HT-29 (cell line): ENCODE data around the gene YEATS4. TPM values are rescaled to one million over a fixed set of nuclear protein-coding genes. Genes with fewer than 3 reads are reported as not detected.

Source experiments
- DNase-seq: peaks from one replicate; pipeline ENCODE4 v3.0.0-alpha.2; 2015; ENCODE audit warnings: low spot score
- small RNA-seq: library from RNA; depleted of rRNA; stranded (forward); fragments of <200 nt; gene quantifications from one replicate; pipeline ENCODE3, GENCODE V24; 2014
- total RNA-seq: library from RNA; depleted of rRNA; stranded (reverse); fragments of >200 nt; shearing (Covaris generic); gene quantifications from 2 replicates; pipeline ENCODE4 v1.2.3, GENCODE V29; 2014; rRNA removed

Gene YEATS4
- total RNA-seq, 1 experiment from 2014 or later = 40.0 TPM

DNA sequence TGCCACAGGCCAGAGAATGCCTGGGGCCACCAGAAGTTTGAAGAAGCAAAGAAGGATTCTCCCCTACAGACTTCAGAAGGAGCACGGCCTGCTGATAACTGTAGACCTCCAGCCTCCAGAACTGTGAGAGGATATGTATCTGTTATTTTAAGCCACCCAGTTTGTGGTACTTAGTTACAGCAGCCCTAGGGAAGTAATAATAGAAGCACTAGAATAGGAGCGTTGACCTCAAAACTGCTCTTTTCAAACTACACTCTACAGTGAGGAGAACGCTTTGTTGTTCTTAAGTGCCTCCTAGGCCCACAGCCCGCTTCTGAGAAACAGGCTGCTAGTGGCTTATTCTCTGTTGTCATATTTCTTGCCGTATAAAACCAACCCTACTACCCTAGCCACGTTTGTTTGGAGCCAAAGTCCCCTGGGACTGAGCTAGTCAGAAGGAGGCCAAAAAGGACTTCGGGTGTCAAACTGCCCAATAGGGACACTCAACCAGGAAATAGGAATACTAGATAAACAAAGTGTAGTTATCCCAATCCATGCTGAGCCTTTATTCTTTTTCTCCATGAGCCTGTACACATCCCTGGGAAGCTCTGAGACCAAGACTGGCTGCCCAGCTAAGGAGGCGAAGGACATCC, 72.2 kb downstream of the YEATS4 start:
- no peak for DNase-seq

- no peak for DNase-seq
Observed at GRCh38 chr12:69433653-69434052, 74.1 kb downstream of the YEATS4 start.

DNA sequence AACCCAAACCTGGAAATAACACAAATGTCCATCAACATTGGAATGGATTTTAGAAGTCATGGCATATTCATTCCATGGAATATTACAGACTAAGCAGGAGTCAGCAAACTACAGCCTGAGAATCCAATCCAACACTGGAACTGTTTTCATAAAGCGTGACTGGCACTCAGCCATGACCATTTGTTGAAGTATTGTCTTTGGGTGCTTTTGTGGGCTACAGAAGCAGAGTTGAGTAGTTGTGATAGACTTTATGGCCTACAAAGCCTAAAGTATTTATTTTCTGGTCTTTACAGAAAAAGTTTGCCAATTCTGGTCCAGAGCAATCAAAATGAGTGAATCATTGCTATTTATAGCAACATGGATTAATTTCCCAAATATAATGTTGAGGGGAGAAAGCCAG, 76.1 kb downstream of the YEATS4 start:
- DNase-seq = no peak

GRCh38 chr12:69437073-69437472, 77.5 kb downstream of the YEATS4 start:
- no peak for DNase-seq

- no peak for DNase-seq
Observed at GRCh38 chr12:69438539-69438938, 79.0 kb downstream of the YEATS4 start.

DNA sequence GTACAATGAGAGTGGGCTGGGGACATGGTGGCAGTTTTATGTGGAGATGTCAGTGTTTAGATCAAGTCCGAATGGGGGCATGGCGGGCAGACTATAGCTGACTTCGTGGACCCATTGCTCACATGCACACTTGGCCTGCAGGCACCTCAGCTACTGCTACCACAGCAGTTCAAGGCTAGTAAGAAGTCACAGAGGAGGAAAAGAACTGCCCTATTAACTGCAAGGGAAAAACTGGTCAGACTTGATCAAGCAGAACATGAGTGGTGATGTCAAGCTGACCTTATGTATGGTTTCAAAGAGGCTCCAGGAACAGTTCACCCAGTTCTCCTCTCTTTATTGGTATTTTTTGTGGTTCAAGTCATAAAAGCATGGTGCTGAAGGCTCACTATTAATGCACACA, 80.5 kb downstream of the YEATS4 start:
- peak; percentile 43 for DNase-seq

Small RNAs within 50 kb of the gene (small RNA-seq; reads per million reads assigned to genes)
- gene RN7SL804P = not detected

Other genes with a start within 250 kb of the YEATS4 start
- 87.4 and 104 TPM in 2 replicates for gene CPSF6, start 120.2 kb upstream of the YEATS4 start, total RNA-seq
- gene LYZ, start 11.4 kb upstream of the YEATS4 start, total RNA-seq = 1,236 and 1,299 TPM in 2 replicates
- gene FRS2, start 110.6 kb downstream of the YEATS4 start, total RNA-seq = 8.0 and 11.5 TPM in 2 replicates
- 208 and 228 TPM in 2 replicates for gene CCT2, start 225.7 kb downstream of the YEATS4 start, total RNA-seq